Smooth muscle cell (in vitro differentiated cells): ENCODE measurements around the gene C1GALT1C1. TPM values are rescaled to one million over a fixed set of nuclear protein-coding genes. Genes with fewer than 3 reads are reported as not detected.

Source experiments
- DNase-seq: peaks from one replicate; lab custom pipeline; 2025; ENCODE audit not compliant: unreplicated experiment; lab: John Stamatoyannopoulos, UW
- H2AFZ ChIP-seq: fragments of 200-600 bp; sonication (generic); 2 replicates; pipeline ENCODE4 v1.6.0; 2016; ENCODE audit warnings: antibody characterized with exemption, low read depth, mild to moderate bottlenecking
- H3F3A ChIP-seq: fragments of 200-600 bp; sonication (generic); 2 replicates; pipeline ENCODE4 v1.6.0; 2017; ENCODE audit warnings: antibody characterized with exemption, low read depth
- H3K27ac ChIP-seq: fragments of 200-600 bp; sonication (generic); 2 replicates; pipeline ENCODE4 v1.5.1; 2016; ENCODE audit warnings: low read depth, mild to moderate bottlenecking
- H3K27me3 ChIP-seq: fragments of 200-600 bp; sonication (generic); 2 replicates; pipeline ENCODE4 v1.6.1; 2016; ENCODE audit warnings: low read depth, mild to moderate bottlenecking
- H3K36me3 ChIP-seq: fragments of 200-600 bp; sonication (generic); 2 replicates; pipeline ENCODE4 v1.5.1; 2016; ENCODE audit warnings: low read depth
- H3K4me1 ChIP-seq: fragments of 200-600 bp; sonication (generic); 2 replicates; pipeline ENCODE4 v1.5.1; 2016; ENCODE audit warnings: low read depth
- H3K4me2 ChIP-seq: fragments of 200-600 bp; sonication (generic); 2 replicates; pipeline ENCODE4 v1.6.0; 2016; ENCODE audit warnings: mild to moderate bottlenecking
- H3K4me3 ChIP-seq: fragments of 200-600 bp; sonication (generic); 2 replicates; pipeline ENCODE4 v1.5.1; 2016; ENCODE audit warnings: mild to moderate bottlenecking
- H3K79me2 ChIP-seq: fragments of 200-600 bp; sonication (generic); 2 replicates; pipeline ENCODE4 v1.6.0; 2016; ENCODE audit warnings: low read depth, mild to moderate bottlenecking
- H3K9ac ChIP-seq: fragments of 200-600 bp; sonication (generic); 2 replicates; pipeline ENCODE4 v1.6.0; 2016; ENCODE audit warnings: low read depth
- H3K9me3 ChIP-seq: fragments of 200-600 bp; sonication (generic); replicated peaks from 2 replicates; pipeline ENCODE4 v1.5.1; 2016; ENCODE audit warnings: low read depth
- H4K20me1 ChIP-seq: fragments of 200-600 bp; sonication (generic); 2 replicates; pipeline ENCODE4 v1.6.0; 2016; ENCODE audit warnings: low read depth
- CTCF ChIP-seq: fragments of 200-600 bp; sonication (generic); IDR thresholded peaks from 2 replicates; pipeline ENCODE4 v1.5.1; 2017; ENCODE audit warnings: borderline replicate concordance, mild to moderate bottlenecking, antibody characterized with exemption; ENCODE audit not compliant: insufficient read depth, poor library complexity, severe bottlenecking
- WGBS: methylation state at CpG from one replicate; pipeline ENCODE4 v1.1.7; 2016; ENCODE audit warnings: low lambda C conversion rate; 5-methylcytosine and 5-hydroxymethylcytosine counted together
- polyA plus RNA-seq: library from polyadenylated mRNA; unstranded; fragments of >200 nt; fragmentation: Nextera tagmentation; extraction: Ambion mirVana; gene quantifications from 2 replicates; pipeline ENCODE4 v1.2.1, GENCODE V29; 2016
- total RNA-seq: library from RNA; depleted of rRNA; stranded (reverse); fragments of >200 nt; gene quantifications from 2 replicates; pipeline ENCODE4 v1.2.3, GENCODE V29; 2014

C1GALT1C1 gene
- total and polyA plus RNA-seq, 2 experiments from 2014 or later: 13.2 to 32.6 TPM

GRCh38 chrX:120647127-120647526, 17.3 kb upstream of the C1GALT1C1 start:
- no peaks in the 10 kb centered on the region for H3K27me3 ChIP-seq
- no peak overlapping the region for H3K27ac ChIP-seq
- no peak for TF ChIP-seq CTCF
- H4K20me1 ChIP-seq: no peaks in the 10 kb centered on the region
- no peaks in the 10 kb centered on the region for H3K4me1 ChIP-seq
- H3K79me2 ChIP-seq: no peaks in the 10 kb centered on the region
- no peak overlapping the region for H3K4me2 ChIP-seq
- WGBS: 77% methylated on average over 4 of the region's 4 CpGs
- H3F3A ChIP-seq: no peaks in the 10 kb centered on the region
- no peak overlapping the region for H2AFZ ChIP-seq
- no peak overlapping the region for H3K9ac ChIP-seq
- H3K4me3 ChIP-seq: no peak overlapping the region
- DNase-seq: no peak
- H3K9me3 ChIP-seq: no peaks in the 10 kb centered on the region
- H3K36me3 ChIP-seq: no peaks in the 10 kb centered on the region

GRCh38 chrX:120642871-120643270, 13.0 kb upstream of the C1GALT1C1 start:
- WGBS: 49% methylated on average over 2 of the region's 2 CpGs

GRCh38 chrX:120638619-120639018, 8.8 kb upstream of the C1GALT1C1 start:
- no peaks in the 10 kb centered on the region for H3K27me3 ChIP-seq
- TF ChIP-seq CTCF: no peak
- no peaks in the 10 kb centered on the region for H4K20me1 ChIP-seq
- H3K27ac ChIP-seq: no peak overlapping the region
- WGBS: 71% methylated on average over 4 of the region's 4 CpGs
- no peak for DNase-seq
- H3K79me2 ChIP-seq: no peaks in the 10 kb centered on the region
- H3K9ac ChIP-seq: no peak overlapping the region
- H3K4me2 ChIP-seq: no peak overlapping the region
- H3K9me3 ChIP-seq: no peaks in the 10 kb centered on the region
- H3F3A ChIP-seq: no peaks in the 10 kb centered on the region
- H2AFZ ChIP-seq: no peak overlapping the region
- no peak overlapping the region for H3K4me3 ChIP-seq
- no peaks in the 10 kb centered on the region for H3K4me1 ChIP-seq
- H3K36me3 ChIP-seq: no peaks in the 10 kb centered on the region

More at GRCh38 chrX:120642871-120643270, 13.0 kb upstream of the C1GALT1C1 start:
- Histone ChIP-seq H3F3A (no peaks in the 10 kb centered on the region), H3K4me2 (no peak overlapping the region), H2AFZ (no peak overlapping the region), H3K9ac (no peak overlapping the region), H3K79me2 (no peaks in the 10 kb centered on the region), H3K27me3 (no peaks in the 10 kb centered on the region), H3K27ac (no peak overlapping the region), H3K4me3 (no peak overlapping the region), H3K36me3 (no peaks in the 10 kb centered on the region), H4K20me1 (no peaks in the 10 kb centered on the region), H3K4me1 (no peaks in the 10 kb centered on the region), H3K9me3 (no peaks in the 10 kb centered on the region)
- no peak for TF ChIP-seq CTCF
- DNase-seq: no peak

GRCh38 chrX:120625371-120625770, 4.5 kb downstream of the C1GALT1C1 start:
- Histone ChIP-seq H3K4me1 (no peaks in the 10 kb centered on the region), H2AFZ (no peak overlapping the region), H3K9ac (no peak overlapping the region), H3K27me3 (no peaks in the 10 kb centered on the region), H3F3A (no peaks in the 10 kb centered on the region), H3K4me2 (no peak overlapping the region), H3K4me3 (no peak overlapping the region), H4K20me1 (no peaks in the 10 kb centered on the region), H3K9me3 (no peaks in the 10 kb centered on the region), H3K79me2 (no peaks in the 10 kb centered on the region), H3K27ac (no peak overlapping the region), H3K36me3 (no peaks in the 10 kb centered on the region)
- TF ChIP-seq CTCF: no peak
- DNase-seq: no peak
- 91% methylated on average over 2 of the region's 2 CpGs for WGBS
